ENCODE results near the gene PCYOX1L. TPM values are rescaled to one million over a fixed set of nuclear protein-coding genes. Genes with fewer than 3 reads are reported as not detected.

Gene PCYOX1L
- polyA plus RNA-seq, 3 donors: 9.8 to 31.8 (median 13.5) TPM

GRCh38 chr5:149374801-149375200 lies 17.0 kb downstream of the PCYOX1L start:
- H3K4me1 ChIP-seq (ENCODE audit: control insufficient read depth in 1 of 2, insufficient read depth in 2 of 2, low read length in 2 of 2): no peaks in the 10 kb centered on the region
- TF ChIP-seq CTCF (IDR thresholded peaks at IDR 0.05): no peak
- peaks cover 0 to 5% (median under 1%) of the 10 kb centered on the region in 3 donors for H3K27me3 Mint-ChIP-seq (ENCODE audit: low read depth in 3 of 3)
- no peak overlapping the region for H3K27ac Mint-ChIP-seq
- WGBS (ENCODE audit: insufficient coverage): no CpG with 5 or more reads among the region's 3 CpGs
- H3K4me3 Mint-ChIP-seq: no peak overlapping the region
- H3K36me3 Mint-ChIP-seq: no peaks in the 10 kb centered on the region
- no peaks in the 10 kb centered on the region for H4K20me1 ChIP-seq (ENCODE audit: insufficient read depth, low read length)
- no peak overlapping the region for H3K4me3 ChIP-seq (replicated peaks in 1 of 3; ENCODE audit: low read depth in 2 of 3, low read length in 3 of 3)
- no peak overlapping the region for H3K4me2 ChIP-seq (replicated peaks; ENCODE audit: extremely low read depth, low read length, poor library complexity, severe bottlenecking)
- no peak overlapping the region for H2AFZ ChIP-seq (ENCODE audit: insufficient read depth, low read depth, low read length, poor library complexity, severe bottlenecking)
- intact Hi-C loops (cut with micrococcal nuclease): loop anchor here in 1 of 2 donors (5.0 kb wide), 1 partner anchor 58 kb away; no protein-coding TSS in a partner anchor
- H3K9me3 Mint-ChIP-seq: no peaks in the 10 kb centered on the region
- H3K79me2 ChIP-seq (ENCODE audit: insufficient read depth, low read length): no peaks in the 10 kb centered on the region
- H3K36me3 ChIP-seq (replicated peaks in 1 of 2; ENCODE audit: control insufficient read depth in 1 of 2, insufficient read depth in 2 of 2, low read length in 2 of 2): no peaks in the 10 kb centered on the region
- no peaks in the 10 kb centered on the region for H3K4me1 Mint-ChIP-seq
- DNase-seq: no peak
- H3K9ac ChIP-seq (ENCODE audit: insufficient read depth, low read length, poor library complexity, severe bottlenecking): no peak overlapping the region
- H3K27ac ChIP-seq (ENCODE audit: low read depth in 1 of 2, low read length in 2 of 2): no peak overlapping the region
- H3K9me3 ChIP-seq (replicated peaks in 1 of 2; ENCODE audit: control insufficient read depth in 1 of 2, insufficient read depth in 1 of 2, low read length in 2 of 2): no peaks in the 10 kb centered on the region
- no peaks in the 10 kb centered on the region for H3K27me3 ChIP-seq (ENCODE audit: control insufficient read depth in 2 of 2, insufficient read depth in 2 of 2, low read length in 2 of 2)

GRCh38 chr5:149375434-149375833 lies 17.6 kb downstream of the PCYOX1L start:
- Histone ChIP-seq H3K27ac (ENCODE audit: low read depth in 1 of 2, low read length in 2 of 2) (no peak overlapping the region), H3K4me3 (replicated peaks in 1 of 3; ENCODE audit: low read depth in 2 of 3, low read length in 3 of 3) (no peak overlapping the region), H3K4me1 (ENCODE audit: control insufficient read depth in 1 of 2, insufficient read depth in 2 of 2, low read length in 2 of 2) (no peaks in the 10 kb centered on the region), H3K27me3 (ENCODE audit: control insufficient read depth in 2 of 2, insufficient read depth in 2 of 2, low read length in 2 of 2) (no peaks in the 10 kb centered on the region), H3K36me3 (replicated peaks in 1 of 2; ENCODE audit: control insufficient read depth in 1 of 2, insufficient read depth in 2 of 2, low read length in 2 of 2) (no peaks in the 10 kb centered on the region), H3K9me3 (replicated peaks in 1 of 2; ENCODE audit: control insufficient read depth in 1 of 2, insufficient read depth in 1 of 2, low read length in 2 of 2) (no peaks in the 10 kb centered on the region), H3K4me2 (replicated peaks; ENCODE audit: extremely low read depth, low read length, poor library complexity, severe bottlenecking) (no peak overlapping the region), H3K79me2 (ENCODE audit: insufficient read depth, low read length) (no peaks in the 10 kb centered on the region), H4K20me1 (ENCODE audit: insufficient read depth, low read length) (no peaks in the 10 kb centered on the region), H2AFZ (ENCODE audit: insufficient read depth, low read depth, low read length, poor library complexity, severe bottlenecking) (no peak overlapping the region), H3K9ac (ENCODE audit: insufficient read depth, low read length, poor library complexity, severe bottlenecking) (no peak overlapping the region)
- DNase-seq: no peak
- H3K27me3 Mint-ChIP-seq (ENCODE audit: low read depth in 3 of 3): peaks cover 0 to 5% (median 1%) of the 10 kb centered on the region in 3 donors
- H3K9me3 Mint-ChIP-seq: no peaks in the 10 kb centered on the region
- no peak overlapping the region for H3K27ac Mint-ChIP-seq
- WGBS (ENCODE audit: insufficient coverage): 96% methylated on average over 3 of the region's 6 CpGs
- no peak for TF ChIP-seq CTCF (IDR thresholded peaks at IDR 0.05)
- H3K36me3 Mint-ChIP-seq: no peaks in the 10 kb centered on the region
- no peak overlapping the region for H3K4me3 Mint-ChIP-seq
- H3K4me1 Mint-ChIP-seq: no peaks in the 10 kb centered on the region
- intact Hi-C loops (cut with micrococcal nuclease): no loop called here

Data from CD14-positive monocyte (primary cell).